ENCODE measurements around the gene ZDHHC19.
"Not testable (repeated sequence)": the region's sequence is repeated elsewhere in the genome, so short reads cannot be mapped to it uniquely, and the experiment has no call there.

ZDHHC19 gene

DNA sequence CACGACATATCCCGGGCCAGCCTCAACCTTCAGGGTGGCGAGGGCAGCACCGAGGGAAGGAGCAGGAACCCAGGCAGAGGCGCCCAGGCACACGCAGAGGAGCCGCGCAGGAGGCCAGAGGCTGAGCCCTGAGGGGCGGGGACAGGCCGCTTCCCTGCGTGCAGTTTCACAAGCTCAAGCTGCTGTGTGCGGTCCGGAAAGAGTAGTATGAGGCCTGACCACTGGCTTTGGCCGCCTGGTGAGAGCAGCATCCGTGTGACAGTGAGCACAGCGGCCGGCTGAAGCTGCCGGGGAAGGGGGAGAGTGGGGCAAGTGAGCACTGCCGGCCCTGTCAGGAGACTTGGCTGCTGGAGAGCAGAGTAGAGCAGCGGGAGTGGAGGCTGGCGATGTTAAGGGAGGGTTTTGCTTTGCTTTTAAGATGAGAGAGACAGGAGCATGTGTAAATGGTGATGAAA, 8.7 kb downstream of the ZDHHC19 start:
- peak; percentile 67 for DNase-seq (ENCODE audit: low read depth)

- DNase-seq (ENCODE audit: low read depth) = peak; percentile 15
Measured at GRCh38 chr3:196198771-196199753, 12.1 kb downstream of the ZDHHC19 start.

- DNase-seq (ENCODE audit: low read depth) = no peak
Measured at GRCh38 chr3:196198081-196198675, 13.0 kb downstream of the ZDHHC19 start.

GRCh38 chr3:196197524-196197923, 13.7 kb downstream of the ZDHHC19 start:
- no peak for DNase-seq (ENCODE audit: low read depth)

DNA sequence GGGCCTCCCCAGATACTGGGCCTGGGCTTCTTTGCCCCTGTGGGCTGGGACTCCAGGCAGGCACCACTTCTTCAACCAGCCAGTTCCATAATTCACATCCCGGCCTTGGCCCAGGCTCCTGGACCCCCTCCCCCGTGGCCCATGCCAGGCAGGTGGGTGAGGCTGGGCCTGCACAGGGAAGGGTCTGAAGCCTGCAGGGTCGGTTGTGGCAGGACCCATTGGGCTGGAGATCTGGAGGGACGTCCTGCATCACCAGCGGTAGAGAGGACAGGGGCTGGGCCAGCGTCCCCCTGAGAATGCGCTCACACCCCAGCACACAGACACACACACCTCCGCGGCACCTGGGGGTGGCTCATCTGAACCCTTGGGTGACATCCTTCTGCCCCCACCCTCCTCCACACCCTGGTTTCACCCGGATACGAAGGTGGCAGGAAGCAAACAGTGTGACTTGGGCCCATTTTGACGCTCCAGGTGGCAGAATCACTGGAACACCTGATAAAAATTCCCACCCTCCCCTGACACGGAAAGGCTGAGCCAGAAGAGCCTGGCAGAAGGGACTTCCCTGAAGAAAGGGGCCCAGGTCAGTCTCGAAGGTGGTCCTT, 15.4 kb downstream of the ZDHHC19 start:
- no peak for DNase-seq (ENCODE audit: low read depth)

DNA sequence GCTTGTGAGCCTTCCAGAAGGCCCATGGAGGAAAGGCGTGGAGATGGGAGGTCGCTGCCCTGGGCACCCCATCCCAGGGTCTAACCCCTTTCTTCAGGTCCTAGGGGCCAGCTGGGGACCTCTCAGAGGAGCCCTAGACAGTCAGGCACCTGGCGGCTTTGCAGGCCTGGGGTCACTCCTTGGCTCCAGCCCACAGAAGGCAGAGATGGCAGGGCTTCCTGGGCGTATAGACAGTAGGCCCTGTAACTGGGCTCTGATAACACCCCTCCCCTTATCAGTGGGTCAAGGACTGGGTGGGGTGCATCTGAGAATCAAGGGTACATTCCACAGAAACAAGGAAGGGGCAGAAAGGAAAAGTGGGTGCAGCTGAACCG, 16.7 kb downstream of the ZDHHC19 start:
- no peak for DNase-seq (ENCODE audit: low read depth)

DNA sequence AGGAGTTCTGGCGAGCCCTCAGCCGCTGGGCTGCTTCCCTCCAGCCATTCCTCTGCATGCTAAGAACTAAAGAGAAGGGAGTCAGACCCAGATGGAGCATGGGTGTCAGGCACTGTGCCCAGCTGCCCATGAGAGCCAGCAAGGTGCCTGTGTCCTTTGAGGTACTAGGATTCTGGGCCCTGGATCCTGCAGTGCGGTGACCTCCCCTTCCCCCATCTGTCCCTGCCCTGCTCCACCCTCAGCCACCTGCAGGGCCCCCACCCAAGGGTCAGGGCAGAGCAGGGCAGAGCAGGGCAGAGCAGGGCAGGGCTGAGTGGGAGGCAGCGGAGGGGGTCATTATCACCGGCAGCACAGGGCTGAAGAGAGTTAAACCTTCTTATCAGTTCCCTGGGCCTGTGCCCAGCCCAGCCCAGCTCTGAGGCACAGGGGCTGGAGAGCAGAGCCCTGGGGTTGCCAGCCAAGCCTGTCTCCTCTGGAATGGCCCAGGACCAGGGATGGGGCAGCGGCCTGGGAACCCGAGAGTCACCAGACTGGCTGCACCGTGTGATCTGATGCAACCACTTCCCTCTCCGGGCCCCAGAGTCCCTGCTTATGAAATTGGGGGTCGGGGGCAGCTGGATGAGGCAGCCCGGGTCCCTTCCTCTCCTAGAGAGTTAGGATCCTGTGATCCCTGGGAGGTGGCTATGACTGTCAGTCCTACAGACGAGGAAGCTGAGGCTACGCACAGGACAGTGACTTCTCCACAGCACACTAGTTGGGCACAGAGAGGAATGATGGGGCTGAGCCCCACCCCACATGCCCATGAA, 17.3 kb downstream of the ZDHHC19 start:
- DNase-seq (ENCODE audit: low read depth) = no peak

DNA sequence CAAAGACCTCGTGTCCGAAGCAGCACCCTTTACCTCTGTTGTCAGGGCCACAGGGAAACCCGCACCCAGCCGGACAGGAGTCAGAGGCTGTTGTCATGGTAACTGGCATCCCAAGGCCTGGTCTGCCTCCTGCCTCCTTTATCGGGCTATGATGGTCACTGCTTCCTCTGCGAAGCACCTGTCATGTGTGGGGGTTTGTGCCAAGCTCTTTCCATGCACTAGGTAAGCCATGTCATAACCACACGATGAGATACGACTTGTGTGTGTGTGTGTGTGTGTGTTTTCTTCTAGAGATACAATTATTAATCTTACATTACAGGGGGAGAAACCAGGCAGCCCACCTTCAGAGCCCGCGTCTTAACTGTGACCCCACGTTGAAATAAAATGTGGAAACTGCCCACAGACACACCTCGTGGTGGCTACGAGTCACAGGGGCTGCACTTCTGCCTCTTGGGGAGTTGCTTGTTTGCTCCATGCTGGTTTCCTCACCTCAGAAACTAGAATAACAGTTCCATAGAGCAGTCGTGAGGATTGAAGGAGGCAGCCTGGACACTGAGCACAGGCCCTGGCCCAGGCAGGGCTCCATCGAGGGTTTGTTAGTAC, 18.0 kb downstream of the ZDHHC19 start:
- no peak for DNase-seq (ENCODE audit: low read depth)

GRCh38 chr3:196192524-196193051, 18.6 kb downstream of the ZDHHC19 start:
- DNase-seq (ENCODE audit: low read depth) = no peak

DNA sequence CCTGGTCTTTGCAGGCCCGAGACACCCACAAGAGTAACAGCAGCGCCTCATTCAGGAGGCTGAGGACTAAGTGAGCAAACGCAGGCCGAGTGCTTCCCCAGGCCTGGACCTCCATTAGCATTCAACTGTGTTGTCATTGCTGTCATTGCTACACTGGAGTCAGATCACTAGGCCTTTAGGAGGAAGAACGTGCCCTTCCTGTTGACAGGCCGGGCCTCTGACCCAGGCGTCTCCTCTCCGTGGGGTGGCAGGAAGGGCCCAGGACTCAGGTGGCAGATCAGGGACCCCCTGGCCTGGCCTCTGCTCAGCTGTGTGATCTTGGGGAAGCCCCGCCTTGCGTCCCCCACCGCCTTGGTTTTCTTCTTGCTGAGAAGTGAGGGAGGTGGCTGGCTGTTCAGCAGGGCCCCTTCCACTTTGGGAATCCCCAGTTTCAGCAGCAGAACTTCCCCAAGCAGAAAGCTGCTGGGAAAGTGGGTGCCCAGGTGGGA, 19.1 kb downstream of the ZDHHC19 start:
- no peak for DNase-seq (ENCODE audit: low read depth)

DNA sequence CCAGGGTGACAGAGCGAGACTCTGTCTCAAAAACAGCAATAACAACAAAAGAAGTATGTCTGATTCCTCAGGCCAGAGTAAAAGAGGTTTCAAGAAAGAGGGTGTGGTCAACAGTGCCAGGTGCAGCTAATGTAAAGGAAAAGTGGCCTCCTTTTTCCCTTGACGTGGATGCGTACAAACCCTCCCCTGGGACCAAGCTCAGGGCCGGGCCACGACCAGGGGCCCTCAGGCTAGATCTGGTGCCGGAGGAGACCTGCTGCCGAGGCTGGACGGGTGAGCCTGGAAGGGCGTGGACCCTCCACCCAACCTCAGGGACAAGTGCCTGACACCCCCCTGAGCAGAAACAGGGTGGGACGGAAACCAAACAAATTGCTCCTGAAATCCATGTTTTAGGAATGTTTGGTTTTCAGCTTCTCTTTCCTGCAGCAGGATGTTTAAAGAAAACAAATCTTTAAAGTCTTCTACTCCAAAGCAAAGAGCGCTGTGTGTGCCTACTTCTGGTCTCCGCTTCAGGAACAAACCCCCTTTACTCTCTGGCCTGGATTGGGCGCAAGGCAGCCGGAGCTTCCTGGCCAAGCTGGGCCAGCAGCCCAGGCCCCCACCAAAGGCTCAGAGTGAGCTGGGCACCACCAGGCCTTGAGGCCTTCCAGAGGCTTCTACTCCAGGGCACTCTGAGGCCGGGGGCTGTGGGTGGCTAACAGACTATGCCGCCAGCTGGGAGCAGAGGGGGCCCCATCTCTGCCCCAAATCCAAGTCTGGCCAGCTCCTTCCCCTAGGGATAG, 21.4 kb downstream of the ZDHHC19 start:
- DNase-seq (ENCODE audit: low read depth) = no peak

DNA sequence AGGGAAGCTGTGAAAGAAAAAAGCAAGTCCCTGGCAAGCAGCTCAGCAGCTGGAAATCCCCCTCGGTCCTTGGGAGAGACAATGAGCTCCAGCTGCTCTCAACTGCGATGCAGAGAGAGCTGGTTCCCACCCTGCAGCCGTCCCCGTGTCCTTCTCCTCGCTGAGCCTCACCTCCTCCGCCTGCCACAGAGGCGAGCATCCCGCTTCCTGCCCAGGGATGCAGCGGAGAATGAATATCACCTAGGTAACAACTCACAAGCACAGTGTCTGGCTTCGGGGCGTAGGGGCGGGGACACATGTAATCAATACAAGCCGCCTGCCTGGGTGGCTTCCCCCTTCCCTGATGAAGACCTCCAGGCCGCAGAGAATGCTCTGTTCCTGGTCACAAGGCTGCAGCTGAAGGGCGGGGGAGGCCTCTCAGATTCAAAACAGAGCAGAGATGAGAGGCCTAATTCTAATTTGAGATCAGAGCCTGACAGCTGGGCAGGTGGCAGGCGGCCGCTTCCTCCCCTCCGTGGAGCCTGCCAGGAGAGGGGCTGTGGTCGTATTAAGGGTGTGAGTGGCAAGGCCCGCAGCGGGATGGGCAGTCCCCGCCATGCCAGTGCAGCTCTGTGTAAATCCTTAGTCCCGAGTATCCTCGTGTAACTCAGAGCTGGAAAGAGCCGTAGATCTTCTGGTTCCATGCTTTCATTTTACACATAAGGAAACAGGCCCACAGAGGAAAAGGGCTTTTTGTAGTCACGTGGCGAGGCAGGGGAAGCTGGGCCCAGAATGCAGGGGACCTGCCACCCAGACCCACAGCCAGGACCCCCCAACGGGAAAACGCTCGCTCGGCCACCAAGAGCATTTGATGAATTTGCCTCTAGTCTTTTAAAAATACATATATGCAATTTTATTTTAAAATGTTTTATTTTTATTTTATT, 24.3 kb downstream of the ZDHHC19 start:
- no peak for DNase-seq (ENCODE audit: low read depth)

DNA sequence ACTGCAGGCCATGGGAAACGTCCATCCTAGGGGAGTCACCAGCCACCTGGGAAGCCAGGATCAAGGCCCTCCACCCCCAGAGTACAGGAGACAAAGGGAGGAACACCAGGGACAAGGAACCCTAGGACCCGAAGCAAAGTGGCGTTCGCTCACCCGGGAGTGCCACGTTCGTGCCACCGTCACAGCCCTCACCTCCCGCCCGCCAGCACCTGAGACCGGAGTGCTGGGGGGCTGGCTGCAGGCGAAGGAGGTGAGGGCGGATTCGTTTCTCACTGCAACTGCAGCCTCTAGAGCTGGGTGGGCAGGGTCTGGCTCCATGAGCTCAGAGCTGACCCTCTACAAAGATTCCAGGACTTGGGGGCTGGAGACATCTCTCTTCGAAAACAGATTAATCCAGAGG, 26.3 kb downstream of the ZDHHC19 start:
- DNase-seq (ENCODE audit: low read depth) = no peak

GRCh38 chr3:196184169-196184432, 27.1 kb downstream of the ZDHHC19 start:
- DNase-seq (ENCODE audit: low read depth) = not testable (repeated sequence)

GRCh38 chr3:196181127-196181546, 30.1 kb downstream of the ZDHHC19 start:
- no peak for DNase-seq (ENCODE audit: low read depth)

DNA sequence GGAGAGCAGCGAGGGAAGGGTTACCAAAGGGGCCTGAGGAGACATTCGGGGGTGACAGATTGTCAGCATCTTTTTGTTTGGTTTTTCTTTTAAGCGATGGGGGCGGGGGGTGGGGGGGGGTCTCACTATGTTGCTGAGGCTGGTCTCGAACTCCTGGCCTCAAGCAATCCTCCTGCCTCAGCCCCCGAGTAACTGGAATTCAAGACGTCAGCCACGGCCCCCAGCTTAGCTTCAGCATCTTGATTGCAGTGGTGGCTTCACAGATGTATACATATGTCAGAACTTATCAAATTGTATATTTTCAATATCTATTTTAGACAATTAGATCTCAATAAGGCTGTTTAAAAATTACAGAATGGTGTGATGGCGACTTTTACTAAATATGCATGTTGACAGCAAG, 30.9 kb downstream of the ZDHHC19 start:
- no peak for DNase-seq (ENCODE audit: low read depth)

DNA sequence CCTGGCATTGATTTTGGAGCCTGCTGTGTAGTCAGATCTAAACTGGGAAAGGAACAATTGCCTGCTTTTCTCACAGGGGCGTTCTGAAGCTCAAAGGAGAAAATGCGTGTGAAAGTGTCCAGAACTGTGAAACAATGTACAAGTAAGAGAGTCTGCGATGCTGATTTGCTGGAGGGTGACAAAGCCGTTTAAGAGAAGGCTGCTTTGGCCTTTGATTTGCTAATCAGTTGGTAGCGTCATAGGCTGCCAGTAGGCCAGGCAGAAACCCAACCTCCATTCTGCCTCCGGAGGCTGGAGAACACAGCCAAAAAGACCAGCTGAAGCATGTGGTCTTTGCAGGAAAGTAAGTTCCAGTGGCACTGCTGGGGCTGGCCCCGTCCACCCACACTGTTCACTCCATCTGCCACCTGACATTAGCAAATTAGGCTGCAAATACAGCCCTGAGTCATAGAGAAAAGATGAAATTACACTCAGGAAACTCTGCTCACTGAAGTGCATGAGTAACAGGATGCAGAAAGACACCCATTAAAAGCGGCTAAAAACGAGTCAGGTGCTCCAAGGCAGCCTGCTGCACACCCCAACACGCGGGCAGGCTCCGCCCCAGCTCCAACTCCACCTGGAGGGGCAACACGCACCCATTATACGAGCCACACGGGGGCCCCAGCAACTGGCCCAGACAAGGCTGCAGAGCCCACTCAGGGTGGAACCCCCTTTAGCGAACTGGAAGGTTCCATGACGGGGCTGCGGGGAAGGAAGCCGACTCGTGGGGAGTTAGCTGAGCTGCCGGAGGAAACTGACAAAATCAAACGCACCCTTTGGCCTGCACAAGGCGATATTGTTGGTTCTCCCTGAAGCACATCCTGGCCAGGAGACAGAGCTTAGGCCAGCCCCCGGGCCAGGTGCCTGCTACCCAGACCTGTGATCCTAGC, 31.6 kb downstream of the ZDHHC19 start:
- peak; percentile 58 for DNase-seq (ENCODE audit: low read depth)

GRCh38 chr3:196178993-196179379, 32.2 kb downstream of the ZDHHC19 start:
- DNase-seq (ENCODE audit: low read depth) = no peak
